GM10266 (cell line): Measurements from ENCODE around the gene SRGAP2B.
"Not testable (repeated sequence)": the region's sequence is repeated elsewhere in the genome, so short reads cannot be mapped to it uniquely, and the experiment has no call there.

Source experiments
- DNase-seq: peaks from one replicate; pipeline ENCODE4 v3.0.0; 2012; ENCODE audit errors: extremely low spot score

The SRGAP2B gene

DNA sequence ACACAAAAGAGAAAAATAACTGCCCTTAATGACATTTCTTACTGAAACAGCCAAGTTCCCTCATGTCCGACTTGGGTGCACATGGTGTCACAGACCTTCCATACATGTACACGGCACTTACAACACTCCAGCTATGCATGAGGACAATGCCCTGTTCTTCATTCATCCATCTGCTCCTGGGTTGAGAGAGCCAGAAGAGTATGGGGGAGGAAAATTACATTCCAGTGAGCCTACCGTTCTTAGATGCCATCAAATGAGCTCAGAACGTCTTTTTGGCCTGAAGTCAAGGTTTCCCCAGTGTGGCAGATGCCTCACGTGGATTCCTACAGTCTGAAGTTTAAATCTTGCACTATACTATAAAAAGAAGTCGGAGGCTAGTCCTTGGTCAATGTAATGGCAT lies 194.3 kb downstream of the SRGAP2B start:
- DNase-seq: not testable (repeated sequence)

DNA sequence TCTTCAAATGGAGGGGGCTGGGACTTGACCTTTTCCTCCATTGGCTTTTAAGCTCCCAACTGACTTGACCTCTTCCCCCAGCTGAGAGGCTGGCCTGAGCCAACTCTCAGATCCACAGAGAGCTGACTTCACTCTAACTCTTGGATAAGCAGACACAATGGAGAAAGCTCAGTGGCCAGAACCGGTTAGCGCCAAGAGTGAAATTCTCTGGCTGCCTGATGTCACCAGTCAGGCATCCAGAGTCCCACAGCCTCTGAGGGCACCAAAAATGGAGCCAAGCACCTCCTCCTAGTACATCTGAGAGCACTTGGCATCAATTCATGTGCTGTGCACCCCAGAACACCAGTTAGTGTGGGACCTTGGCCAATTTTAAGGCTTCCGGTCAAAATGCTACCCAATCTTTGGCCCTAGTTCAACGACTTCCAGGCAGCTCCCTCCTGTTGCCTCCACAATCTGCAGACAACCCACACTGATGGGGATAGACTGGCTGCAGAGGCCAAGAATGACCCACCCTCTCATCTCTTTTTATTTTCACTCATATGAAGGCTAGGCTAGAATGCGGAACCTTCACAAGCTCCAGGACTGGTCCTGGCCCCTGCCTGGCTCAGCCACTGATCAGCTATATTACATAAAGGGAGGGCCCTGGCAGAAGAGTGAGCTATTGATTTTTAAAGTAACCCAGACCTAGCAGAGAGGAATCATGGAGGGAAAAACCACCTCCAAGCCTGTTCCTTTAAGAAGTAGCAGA lies 200.5 kb downstream of the SRGAP2B start:
- not testable (repeated sequence) for DNase-seq

DNA sequence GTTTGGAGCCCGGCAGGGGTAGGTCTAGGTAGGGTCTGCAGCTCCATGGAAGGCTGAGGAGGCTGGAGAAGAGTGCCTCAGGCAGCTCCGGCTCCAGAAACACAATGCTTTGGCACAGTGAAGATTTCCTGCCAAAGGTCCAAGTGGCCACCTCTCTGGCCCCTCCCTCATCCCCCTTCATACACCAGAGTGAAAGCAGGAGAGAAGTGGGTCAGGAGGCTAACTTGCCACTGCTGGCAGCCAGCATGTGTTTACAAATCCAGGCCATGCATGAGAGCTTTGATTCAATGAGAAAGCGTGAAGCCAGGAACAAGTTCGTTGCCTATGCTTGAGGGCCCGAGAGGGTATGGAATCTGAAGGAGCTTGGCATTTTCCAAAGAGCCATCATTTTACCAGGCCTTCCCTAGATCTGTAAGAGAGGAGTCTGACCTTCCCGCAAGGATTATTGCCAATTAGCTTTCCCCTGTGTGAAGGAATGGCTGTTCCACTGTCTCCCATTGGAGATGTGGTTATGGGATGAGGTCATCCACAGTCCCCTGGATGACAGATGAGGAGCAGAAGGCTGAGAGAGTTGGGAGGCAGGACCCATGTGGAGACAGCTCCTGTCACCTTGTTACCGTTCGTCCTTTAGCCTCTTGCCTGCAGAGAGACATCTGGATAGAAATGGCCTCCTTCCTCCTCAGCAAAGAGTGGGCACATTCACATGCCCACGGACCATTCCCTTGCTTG lies 201.3 kb downstream of the SRGAP2B start:
- not testable (repeated sequence) for DNase-seq

DNA sequence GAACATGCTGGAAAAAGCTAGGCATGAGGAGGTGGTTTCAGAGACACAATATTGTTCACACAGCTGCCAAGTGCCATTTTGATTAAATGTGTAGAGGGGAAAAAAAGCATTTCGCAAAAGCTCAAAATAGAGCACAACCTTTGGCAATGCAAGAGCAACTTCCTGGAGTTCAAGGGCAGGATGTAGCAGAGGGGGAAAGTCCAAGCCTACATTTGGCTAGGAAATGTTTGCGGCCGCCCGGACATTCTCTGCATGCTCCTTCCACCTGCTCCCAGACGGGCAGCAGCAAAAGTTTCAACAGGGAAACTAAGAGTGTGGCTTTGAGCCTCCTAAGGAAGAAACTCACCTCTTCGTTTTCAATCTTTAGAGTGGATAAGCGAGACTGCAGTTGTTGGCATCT lies 202.1 kb downstream of the SRGAP2B start:
- not testable (repeated sequence) for DNase-seq

DNA sequence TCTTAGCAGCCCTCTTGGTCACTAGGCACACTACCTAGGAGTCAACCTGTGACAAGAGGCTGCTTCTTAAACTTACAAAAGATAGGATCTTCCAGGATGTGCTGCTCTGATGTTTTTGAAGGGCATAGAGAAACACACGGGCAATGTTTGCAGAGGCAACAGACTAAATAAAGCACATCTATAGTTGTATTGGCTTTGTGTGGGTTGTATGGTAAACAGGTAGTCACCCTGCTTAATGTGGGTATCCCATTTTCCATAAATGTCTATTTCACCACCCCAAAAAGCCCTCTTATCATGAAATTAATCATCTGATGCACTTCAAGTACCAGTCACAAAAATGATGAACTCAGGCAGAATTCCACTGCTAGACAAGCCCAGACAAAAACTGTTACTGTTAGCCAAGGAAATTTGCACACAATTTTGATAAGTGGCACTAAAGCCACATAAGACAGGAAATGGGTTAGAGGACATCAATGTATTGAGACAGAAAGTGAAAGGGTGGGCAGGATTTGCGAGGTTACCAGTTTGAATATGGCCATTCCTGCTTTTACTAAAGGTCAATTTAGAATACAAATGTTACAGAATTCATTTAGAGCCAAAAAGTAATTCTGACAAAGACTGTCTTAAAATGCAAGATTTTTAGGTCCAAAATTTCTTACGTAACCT lies 205.5 kb downstream of the SRGAP2B start:
- DNase-seq: not testable (repeated sequence)

DNA sequence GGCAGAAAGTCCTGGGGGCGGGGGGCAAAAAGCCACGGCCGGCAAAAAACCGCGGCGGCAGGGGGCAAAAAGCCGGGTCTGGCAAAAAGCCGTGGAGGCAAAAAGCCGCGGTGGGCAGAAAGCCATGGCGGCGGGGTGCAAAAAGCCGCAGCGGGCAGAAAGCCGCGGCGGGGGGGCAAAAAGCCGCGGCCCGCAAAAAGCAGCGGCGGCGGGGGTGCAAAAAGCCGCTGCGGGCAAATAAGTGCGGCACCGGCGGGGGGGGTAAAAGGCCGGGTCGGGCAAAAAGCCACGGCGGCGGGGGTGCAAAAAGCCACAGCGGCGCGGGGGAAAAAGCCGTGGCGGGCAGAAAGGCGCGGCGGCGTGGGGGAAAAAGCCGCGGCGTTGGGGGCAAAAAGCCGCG lies 212.1 kb downstream of the SRGAP2B start:
- DNase-seq: not testable (repeated sequence)

DNA sequence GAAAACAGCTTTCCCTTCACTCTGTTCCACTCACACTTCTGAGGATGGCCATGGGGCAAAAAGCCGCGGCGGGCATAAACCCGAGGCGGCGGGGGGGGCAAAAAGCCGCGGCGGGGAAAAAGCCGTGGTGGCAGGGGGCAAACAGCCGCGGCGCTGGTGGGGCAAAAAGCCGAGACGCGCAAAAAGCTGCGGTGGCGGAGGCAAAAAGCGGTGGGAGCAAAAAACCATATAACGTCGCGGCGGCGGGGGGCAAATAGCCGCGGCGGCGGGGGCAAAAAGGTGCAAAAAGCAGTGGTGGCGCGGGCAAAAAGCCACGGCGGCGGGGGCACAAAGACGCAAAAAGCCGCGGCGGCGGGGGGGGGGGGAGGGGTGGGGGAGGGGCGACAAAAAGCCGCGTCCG lies 212.8 kb downstream of the SRGAP2B start:
- not testable (repeated sequence) for DNase-seq

DNA sequence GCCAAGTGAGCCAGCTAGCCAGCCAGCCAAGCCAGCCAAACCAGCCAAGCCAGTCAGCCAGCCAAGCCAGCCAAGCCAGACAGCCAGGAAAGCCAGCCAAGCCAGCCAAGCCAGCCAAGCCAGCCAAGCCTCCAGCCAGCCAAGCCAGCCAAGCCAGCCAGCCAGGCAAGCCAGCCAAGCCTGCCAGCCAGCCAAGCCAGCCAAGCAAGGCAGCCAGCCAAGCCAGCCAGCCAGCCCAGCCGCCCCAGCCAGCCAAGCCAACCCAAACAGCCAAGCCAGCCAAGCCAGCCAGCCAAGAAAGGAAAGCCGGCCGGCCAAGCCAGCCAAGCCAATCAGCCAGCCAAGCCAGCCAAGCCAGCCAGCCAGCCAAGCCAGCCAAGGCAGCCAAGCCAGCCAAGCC lies 236.5 kb downstream of the SRGAP2B start:
- DNase-seq: not testable (repeated sequence)
